Mononuclear cell (primary cell): ENCODE data around the gene ALG14. TPM values are rescaled to one million over a fixed set of nuclear protein-coding genes. Genes with fewer than 3 reads are reported as not detected.
"Not testable (repeated sequence)": the region's sequence is repeated elsewhere in the genome, so short reads cannot be mapped to it uniquely, and the experiment has no call there.

Source experiments
- H3K27me3 ChIP-seq: 2 replicates; pipeline ENCODE4 v1.6.0; 2011; ENCODE audit warnings: low read length, control low read depth; ENCODE audit not compliant: insufficient read depth
- H3K4me1 ChIP-seq: 2 replicates; pipeline ENCODE4 v1.5.1; 2011; ENCODE audit warnings: mild to moderate bottlenecking, low read length, control low read depth; ENCODE audit not compliant: insufficient read depth
- H3K4me3 ChIP-seq: 2 replicates; pipeline ENCODE4 v1.5.1; 2011; ENCODE audit warnings: mild to moderate bottlenecking, low read length, moderate library complexity
- H3K9me3 ChIP-seq: 2 replicates; pipeline ENCODE4 v1.5.1; 2011; ENCODE audit warnings: low read depth, mild to moderate bottlenecking, control low read depth, low read length
- total RNA-seq: library from RNA; depleted of rRNA; stranded (reverse); fragments of >200 nt; gene quantifications from one replicate; pipeline ENCODE4 v1.2.3, GENCODE V29; 2012

The ALG14 gene
- total RNA-seq, 1 donor = 0.21 TPM

DNA sequence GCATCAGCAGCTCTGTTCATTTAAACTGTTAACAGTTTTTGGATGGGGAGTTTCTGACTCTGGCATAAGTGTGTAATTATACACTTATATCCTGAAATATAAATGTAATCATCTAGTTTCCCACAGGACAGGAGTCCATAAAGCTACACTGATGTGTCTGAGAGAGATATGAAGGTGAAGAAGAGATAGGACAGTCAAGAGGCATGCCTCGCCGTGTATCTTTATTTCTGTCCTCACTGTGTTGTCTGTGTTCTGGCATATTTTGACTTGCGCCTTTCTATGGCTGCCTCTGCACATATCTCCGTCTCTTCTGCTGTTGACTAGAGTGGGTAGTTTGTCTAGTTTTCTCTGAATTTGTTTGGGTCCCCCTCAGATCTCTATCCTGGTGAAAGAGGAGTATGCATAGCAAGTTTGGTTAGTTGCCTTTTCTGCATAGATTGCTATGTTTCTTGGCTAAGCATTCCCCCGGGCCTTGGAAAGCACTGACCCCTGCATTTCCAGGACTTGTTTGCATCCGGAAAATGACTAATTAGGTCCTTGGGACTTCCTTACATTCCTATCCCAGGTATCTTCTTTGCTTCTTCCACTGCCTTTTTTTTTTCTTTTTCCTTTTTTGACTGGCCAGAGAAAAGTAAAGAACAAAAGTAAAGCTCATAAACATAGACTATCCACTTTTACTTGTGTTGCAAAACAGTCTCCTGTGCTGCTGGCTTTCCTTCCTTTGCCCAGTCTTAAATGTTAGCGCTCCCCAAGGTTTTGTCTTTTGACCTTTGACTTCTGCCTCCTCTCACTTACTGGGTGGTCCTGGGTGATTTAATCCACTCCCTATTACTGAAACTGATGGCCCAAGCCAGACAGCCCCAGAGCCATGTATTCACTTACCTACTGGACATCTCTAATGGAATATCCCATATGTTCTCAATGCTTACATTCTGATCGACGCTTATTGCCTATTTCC lies 118.2 kb downstream of the ALG14 start:
- H3K4me1 ChIP-seq = no peaks in the 10 kb centered on the region
- H3K27me3 ChIP-seq = no peaks in the 10 kb centered on the region
- H3K4me3 ChIP-seq = no peak overlapping the region
- no peaks in the 10 kb centered on the region for H3K9me3 ChIP-seq

DNA sequence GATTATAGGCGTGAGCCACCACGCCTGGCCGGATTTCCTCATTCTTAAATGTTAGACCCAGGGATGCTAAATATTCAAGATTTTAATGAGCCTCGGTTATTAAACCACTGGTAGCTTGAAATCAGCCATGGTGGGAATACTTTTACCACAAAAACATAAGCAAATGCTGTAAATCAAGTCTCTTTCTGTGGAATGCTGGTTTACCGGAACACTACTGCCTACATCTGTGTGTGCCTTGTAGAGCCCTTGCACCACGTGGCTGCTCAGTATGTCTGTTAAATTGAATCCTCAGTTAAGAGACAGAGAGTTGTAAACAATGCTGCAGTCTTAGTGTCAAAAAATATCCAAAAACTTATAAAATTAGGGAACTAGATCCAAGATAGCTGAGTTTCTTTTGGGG lies 119.0 kb downstream of the ALG14 start:
- H3K4me1 ChIP-seq = no peaks in the 10 kb centered on the region
- no peaks in the 10 kb centered on the region for H3K9me3 ChIP-seq
- H3K27me3 ChIP-seq = no peaks in the 10 kb centered on the region
- H3K4me3 ChIP-seq = no peak overlapping the region

DNA sequence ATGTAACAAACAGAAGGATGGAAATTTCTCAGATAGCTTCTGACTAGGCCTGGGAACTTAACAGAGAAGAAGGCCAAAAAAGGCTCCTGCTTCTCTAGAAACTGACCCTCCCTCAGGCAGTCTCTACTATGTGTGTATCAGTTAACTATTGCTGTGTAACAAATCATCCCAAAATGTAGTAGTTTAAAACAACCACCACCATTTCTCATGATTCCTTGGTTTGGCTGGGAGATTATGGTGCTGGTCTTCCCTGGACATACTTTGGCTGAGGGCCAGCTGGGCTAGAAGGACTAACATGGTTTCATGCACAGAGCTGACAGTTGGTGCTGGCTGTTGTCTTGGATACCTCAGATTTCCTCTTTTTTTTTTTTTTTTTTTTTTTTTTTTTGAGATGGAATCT lies 119.6 kb downstream of the ALG14 start:
- no peaks in the 10 kb centered on the region for H3K9me3 ChIP-seq
- H3K4me3 ChIP-seq = no peak overlapping the region
- H3K4me1 ChIP-seq = no peaks in the 10 kb centered on the region
- H3K27me3 ChIP-seq = no peaks in the 10 kb centered on the region

DNA sequence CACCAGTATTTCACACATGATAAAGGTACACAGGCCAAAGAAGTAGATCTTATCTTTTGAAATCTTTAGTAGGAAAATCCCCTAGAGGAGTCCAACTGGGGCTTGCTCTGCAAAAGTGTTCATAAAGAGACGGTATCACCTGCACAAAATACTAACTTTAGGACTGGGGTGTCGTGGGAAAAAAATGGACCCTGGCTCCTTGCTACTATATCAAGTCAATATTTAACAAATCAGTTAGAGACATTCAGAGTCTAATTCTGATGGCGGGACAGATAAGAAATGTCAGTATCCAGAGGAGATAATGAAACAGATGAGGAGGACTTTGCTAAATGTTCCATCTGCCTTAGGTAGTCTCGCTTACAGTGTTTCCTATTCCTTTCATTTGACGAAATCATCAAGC lies 120.2 kb downstream of the ALG14 start:
- H3K4me3 ChIP-seq = no peak overlapping the region
- H3K4me1 ChIP-seq = no peaks in the 10 kb centered on the region
- no peaks in the 10 kb centered on the region for H3K27me3 ChIP-seq
- H3K9me3 ChIP-seq = no peaks in the 10 kb centered on the region

DNA sequence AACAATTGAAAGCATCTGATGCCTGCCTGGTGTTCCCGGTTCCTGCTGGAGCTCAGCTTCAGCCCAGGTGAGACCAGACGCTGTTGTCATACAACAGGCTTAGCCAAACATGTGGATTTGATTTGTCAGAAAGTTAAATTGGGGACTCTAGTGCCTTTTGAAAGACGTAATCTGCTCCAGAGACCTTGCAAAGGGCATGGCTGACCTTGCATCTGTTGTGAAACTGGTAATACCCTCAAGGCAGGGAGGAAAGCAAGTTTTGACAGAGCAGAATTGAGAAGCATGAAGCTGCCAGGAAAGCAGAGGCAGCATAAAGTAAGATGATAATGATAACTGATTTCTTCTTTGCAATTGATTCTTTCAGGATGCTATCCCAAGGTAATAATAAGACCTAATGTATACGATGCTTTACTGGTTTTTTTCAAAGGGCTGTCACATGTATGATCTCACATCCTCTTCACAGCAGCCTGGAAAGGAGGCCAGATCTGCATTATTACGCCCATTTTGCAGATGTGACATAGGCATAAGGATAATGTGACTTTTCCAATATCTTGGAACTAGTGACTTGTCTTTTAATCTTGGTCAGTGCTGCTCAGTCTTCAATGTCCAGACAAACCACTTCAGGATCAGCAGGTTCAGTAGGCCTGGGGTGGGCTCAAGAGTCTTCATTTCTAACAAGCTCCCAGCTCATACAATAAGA lies 121.1 kb downstream of the ALG14 start:
- no peaks in the 10 kb centered on the region for H3K9me3 ChIP-seq
- no peak overlapping the region for H3K4me3 ChIP-seq
- H3K4me1 ChIP-seq = no peaks in the 10 kb centered on the region
- no peaks in the 10 kb centered on the region for H3K27me3 ChIP-seq

DNA sequence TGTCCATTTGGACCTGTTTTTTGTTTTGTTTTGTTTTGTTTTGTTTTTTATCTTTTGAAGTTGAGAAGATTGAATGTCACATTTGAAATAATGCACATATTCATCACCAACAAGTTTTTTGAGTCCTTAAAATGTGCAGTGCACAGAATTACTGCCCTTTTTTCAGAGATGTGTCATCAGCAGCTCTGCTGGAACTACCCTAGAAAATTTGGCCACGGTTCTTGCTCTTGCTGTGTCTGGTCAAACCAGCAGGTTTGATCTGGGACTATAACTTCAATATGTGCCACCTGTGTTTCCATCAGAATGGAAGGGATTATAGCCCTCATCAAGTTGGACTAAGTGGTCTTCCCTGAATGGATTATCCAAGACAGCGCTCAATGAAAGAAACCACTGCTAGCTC lies 121.7 kb downstream of the ALG14 start:
- Histone ChIP-seq H3K9me3 (no peaks in the 10 kb centered on the region), H3K4me3 (no peak overlapping the region), H3K4me1 (no peaks in the 10 kb centered on the region), H3K27me3 (no peaks in the 10 kb centered on the region)

DNA sequence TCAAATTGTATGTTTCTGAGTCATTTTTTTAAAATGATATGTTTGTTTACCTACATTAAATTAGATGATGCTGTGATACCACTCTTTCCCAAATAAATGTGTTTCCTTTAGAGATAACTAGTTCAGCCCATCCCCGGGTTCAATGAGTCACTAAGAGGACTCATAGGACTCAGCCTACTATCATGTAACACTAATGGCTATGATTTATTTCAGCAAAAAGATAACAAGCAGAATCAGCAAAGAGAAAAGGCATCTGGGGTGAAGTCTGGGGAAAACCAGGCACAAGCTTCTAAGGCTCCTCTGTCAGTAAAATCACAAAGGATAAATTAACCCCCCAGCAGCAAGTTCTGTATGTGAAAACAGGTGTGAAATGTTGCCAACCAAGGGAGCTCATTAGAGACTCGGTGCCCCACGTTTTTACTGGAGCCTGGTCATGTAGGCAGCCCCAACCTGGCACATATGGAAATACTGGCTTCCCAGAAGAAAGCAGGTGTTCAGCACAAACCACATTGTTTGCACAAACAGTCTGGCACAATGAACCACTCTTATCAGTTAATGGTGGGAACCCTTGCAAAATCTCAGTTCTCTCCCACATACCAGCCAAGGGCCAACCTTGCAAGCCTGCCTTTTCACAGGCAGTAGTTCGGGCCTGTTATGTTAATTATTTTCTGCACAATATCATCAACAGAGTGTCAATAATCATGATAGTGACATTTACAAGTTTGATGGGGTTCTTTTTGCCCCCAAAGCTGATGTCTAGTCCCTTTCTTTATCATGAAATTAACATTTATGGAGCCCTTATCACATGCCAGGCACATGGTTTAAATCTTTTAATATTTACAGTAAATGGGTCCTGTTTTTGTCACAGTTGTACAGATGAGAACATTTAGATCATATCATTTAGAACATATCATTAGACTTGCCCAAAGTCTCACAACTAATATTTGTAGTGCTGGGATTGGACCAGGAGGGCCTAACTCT lies 122.8 kb downstream of the ALG14 start:
- Histone ChIP-seq H3K9me3 (no peaks in the 10 kb centered on the region), H3K4me3 (no peak overlapping the region), H3K27me3 (no peaks in the 10 kb centered on the region), H3K4me1 (no peaks in the 10 kb centered on the region)

DNA sequence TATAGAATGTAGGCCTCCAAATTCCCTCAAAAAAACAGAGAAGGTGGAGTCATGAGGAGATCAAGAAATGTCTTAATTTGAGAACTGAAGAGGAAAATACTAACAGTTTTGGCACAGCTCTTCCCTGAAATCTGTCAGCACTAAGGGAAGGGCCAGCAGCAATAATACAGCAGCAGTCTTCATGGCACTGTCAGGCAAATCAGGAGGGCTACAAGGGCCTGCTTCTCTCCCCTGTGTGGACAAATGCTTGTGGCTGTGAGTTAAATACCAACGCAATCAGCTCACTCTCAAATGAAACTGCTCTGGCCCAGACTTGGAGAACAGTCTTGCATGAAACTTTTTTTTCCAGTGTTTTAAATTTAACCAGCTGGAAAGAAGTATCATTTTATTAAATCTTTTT lies 125.3 kb downstream of the ALG14 start:
- Histone ChIP-seq H3K4me3 (no peak overlapping the region), H3K4me1 (no peaks in the 10 kb centered on the region), H3K27me3 (no peaks in the 10 kb centered on the region), H3K9me3 (no peaks in the 10 kb centered on the region)

DNA sequence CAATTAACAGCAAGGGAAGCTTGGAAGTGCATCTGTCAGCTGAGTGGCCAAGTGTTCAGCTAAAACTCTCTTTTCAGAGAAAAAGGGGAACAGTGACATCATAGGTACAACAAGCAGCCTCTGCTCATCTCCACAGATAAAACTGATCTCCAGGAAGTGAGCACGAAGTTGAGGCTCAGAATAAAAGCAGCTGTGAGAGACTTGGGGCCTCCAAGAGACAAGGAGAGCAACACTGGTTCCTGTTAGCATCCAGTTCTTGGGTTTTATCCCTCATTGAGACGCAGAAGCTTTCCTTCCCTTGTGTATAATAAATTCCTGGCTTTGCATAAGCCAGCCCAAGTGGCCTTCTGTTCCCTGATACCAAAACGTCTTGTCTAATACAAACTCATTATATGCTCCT lies 125.9 kb downstream of the ALG14 start:
- no peaks in the 10 kb centered on the region for H3K27me3 ChIP-seq
- no peaks in the 10 kb centered on the region for H3K4me1 ChIP-seq

DNA sequence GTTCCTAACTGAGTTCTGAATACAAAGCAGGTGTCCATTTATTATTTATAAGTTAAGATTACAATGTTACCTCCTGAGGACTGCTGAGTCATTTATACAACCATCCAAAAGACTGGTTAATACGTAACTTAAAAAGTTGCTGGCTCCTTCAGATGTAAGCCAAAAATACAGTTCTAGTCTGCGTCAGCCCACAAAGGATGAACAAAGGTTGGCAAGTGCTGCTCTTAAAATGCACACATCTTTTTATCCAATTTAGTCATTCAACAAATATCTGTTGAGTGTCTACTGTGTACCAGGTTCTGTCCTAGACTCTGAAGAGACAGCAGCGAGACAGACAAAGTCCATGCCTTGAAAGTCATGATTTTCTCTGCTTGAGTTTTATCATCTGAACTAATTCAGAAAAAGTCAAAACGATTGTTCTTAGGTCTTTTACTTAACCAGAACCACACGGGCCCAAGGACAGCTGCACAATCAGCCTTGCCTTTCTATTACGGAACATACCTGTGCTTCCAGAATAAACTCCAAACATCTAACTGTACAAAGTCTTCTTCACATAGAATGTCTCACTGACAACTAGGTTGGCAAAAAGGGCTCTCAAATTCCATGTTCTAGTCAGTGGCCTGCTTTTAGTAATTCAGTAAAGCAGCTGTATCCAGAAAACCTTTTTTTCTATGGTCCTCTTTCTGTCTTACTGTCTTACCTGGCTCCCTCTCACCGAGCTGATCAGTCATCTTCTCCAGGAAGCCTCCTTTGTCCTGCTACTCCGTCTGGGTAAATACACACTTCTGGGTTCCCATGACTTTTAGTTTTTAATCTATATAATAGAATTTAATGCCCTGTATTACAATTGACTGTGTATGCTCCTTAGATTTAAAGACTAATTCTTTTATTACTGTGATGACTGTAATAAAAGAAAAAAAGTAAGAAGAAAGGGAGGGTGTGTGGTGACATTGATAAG lies 130.3 kb downstream of the ALG14 start:
- H3K4me1 ChIP-seq = no peaks in the 10 kb centered on the region
- H3K9me3 ChIP-seq = no peaks in the 10 kb centered on the region
- no peaks in the 10 kb centered on the region for H3K27me3 ChIP-seq

More for the DNA sequence above, 125.9 kb downstream of the ALG14 start:
- Histone ChIP-seq H3K9me3 (no peaks in the 10 kb centered on the region), H3K4me3 (no peak overlapping the region)

DNA sequence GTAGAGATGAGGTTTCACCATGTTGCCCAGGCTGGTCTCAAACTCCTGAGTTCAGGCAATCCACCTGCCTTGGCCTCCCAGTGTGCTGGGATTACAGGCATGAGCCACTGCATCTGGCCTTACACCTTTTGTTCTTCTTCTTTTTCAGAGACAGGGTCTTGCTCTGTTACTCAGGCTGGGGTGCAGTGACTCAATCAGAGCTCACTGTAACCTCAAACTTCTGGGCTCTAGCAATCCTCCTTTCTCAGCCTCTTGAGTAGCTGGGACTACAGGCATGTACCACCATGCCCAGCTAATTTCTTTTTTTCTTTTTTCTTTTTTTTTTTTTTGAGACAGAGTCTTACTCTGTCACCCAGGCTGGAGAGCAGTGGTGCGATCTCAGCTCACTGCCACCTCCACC lies 131.3 kb downstream of the ALG14 start:
- not testable (repeated sequence) for H3K4me1 ChIP-seq, H3K4me3 ChIP-seq, H3K9me3 ChIP-seq

More for the DNA sequence above, 130.3 kb downstream of the ALG14 start:
- no peak overlapping the region for H3K4me3 ChIP-seq

DNA sequence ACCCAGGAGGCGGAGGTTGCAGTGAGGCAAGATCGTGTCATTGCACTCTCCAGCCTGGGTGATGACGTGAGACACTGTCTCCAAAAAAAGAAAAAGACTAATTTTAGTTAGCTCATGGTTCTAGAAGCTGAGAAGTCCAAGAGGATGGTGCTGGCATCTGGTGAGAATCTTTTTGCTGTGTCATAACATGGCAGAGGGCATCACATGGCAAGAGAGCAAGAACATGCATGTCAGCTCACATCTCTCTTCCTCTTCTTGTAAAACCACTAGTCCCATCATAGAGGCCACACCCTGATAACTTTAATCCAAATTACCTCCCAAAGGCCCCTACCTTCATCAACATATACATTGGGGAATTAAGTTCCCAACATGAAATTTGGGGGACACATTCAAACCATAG lies 132.0 kb downstream of the ALG14 start:
- no peaks in the 10 kb centered on the region for H3K9me3 ChIP-seq
- H3K27me3 ChIP-seq = no peaks in the 10 kb centered on the region
- H3K4me3 ChIP-seq = no peak overlapping the region
- no peaks in the 10 kb centered on the region for H3K4me1 ChIP-seq

More for the DNA sequence above, 131.3 kb downstream of the ALG14 start:
- not testable (repeated sequence) for H3K27me3 ChIP-seq

DNA sequence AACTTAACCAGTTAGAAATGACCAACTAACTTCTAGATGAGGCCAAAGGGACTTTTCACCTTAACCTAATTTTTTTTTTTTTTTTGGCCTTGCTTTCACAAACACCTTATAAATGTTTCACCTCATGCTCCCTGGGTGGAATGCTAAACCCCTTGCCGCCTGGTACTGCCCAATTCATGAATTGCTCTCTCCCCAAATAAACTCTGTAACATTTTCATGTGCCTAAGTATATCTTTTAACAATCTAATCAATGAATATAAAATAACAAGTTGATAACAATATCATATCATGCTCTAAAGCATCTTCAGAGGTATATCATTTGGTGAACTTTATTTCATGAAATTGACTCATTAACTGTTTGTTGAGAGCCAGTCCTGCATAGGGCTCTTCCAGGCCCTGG lies 134.9 kb downstream of the ALG14 start:
- no peaks in the 10 kb centered on the region for H3K9me3 ChIP-seq
- no peak overlapping the region for H3K4me3 ChIP-seq
- H3K27me3 ChIP-seq = no peaks in the 10 kb centered on the region
- no peaks in the 10 kb centered on the region for H3K4me1 ChIP-seq
